GM12878 (cell line): ENCODE data around the gene PGA4.

Source experiments
- ATF2 ChIP-seq: IDR thresholded peaks from 2 replicates; pipeline ENCODE4 v1.6.1; 2012; ENCODE audit warnings: low read length, inconsistent platforms
- CEBPZ ChIP-seq: fragments of 150-350 bp; IDR thresholded peaks from 2 replicates; pipeline ENCODE4 v1.6.1; 2016; ENCODE audit warnings: low read depth, low read length
- CHD4 ChIP-seq: fragments of 200-600 bp; sonication (generic); IDR thresholded peaks from 2 replicates; pipeline ENCODE4 v1.6.1; 2016; ENCODE audit warnings: mild to moderate bottlenecking
- ELK1 ChIP-seq: IDR thresholded peaks from 2 replicates; pipeline ENCODE4 v1.6.1; 2012; ENCODE audit warnings: low read depth, low read length, improper control_type of control experiment
- EP300 ChIP-seq, 2 experiments: fragments of 150-350 bp in 1 of 2; IDR thresholded peaks; 2 replicates each; pipeline ENCODE4 v1.6.1; 2011 to 2012; ENCODE audit warnings: low read depth in 2 of 2, low read length in 2 of 2, borderline replicate concordance in 1 of 2, improper control_type of control experiment in 1 of 2, inconsistent platforms in 1 of 2; ENCODE audit not compliant: control insufficient read depth in 1 of 2
- POLR2A ChIP-seq: IDR thresholded peaks from 2 replicates; pipeline ENCODE4 v1.6.1; 2011; ENCODE audit warnings: low read depth, mild to moderate bottlenecking, low read length
- RAD21 ChIP-seq: IDR thresholded peaks from 2 replicates; pipeline ENCODE4 v1.6.1; 2011; ENCODE audit warnings: mild to moderate bottlenecking, low read depth, low read length, moderate library complexity; ENCODE audit not compliant: insufficient read depth
- RCOR1 ChIP-seq: conservative IDR thresholded peaks from 2 replicates; pipeline ENCODE4 v1.6.1; 2012; ENCODE audit warnings: low read depth, low read length, improper control_type of control experiment
- SIN3A ChIP-seq: IDR thresholded peaks from 2 replicates; pipeline ENCODE4 v1.6.1; 2012; ENCODE audit warnings: low read depth, low read length, improper control_type of control experiment
- SP1 ChIP-seq: IDR thresholded peaks from one replicate; pipeline ENCODE4 v1.6.1; 2011; ENCODE audit warnings: low read depth, low read length
- YY1 ChIP-seq: IDR thresholded peaks from 2 replicates; pipeline ENCODE4 v1.6.1; 2011; ENCODE audit warnings: low read depth, mild to moderate bottlenecking, low read length
- ZNF274 ChIP-seq: IDR thresholded peaks from one replicate; pipeline ENCODE4 v1.8.0; 2011; ENCODE audit not compliant: insufficient read length, insufficient read depth
- TF ChIP-seq, protein P1 (sequence below), 3 experiments: IDR thresholded peaks in 2 of 3; conservative IDR thresholded peaks in 1 of 3; 2 replicates each; pipeline ENCODE4 v1.5.1; 2011; ENCODE audit warnings: low read depth in 3 of 3, low read length in 3 of 3, mild to moderate bottlenecking in 3 of 3, control low read depth in 2 of 3, moderate library complexity in 2 of 3, inconsistent platforms in 1 of 3, mixed read lengths in 1 of 3; ENCODE audit not compliant: control insufficient read depth in 2 of 3, insufficient read depth in 1 of 3; ENCODE audit errors: extremely low read depth in 1 of 3
- TF ChIP-seq, protein P2 (sequence below): fragments of 450-650 bp; conservative IDR thresholded peaks from 2 replicates; pipeline ENCODE4 v1.6.1; 2017; ENCODE audit warnings: mild to moderate bottlenecking, moderate library complexity

GRCh38 chr11:61194169-61194671 is 27.9 kb upstream of the PGA4 start:
- TF ChIP-seq, protein P1, sequence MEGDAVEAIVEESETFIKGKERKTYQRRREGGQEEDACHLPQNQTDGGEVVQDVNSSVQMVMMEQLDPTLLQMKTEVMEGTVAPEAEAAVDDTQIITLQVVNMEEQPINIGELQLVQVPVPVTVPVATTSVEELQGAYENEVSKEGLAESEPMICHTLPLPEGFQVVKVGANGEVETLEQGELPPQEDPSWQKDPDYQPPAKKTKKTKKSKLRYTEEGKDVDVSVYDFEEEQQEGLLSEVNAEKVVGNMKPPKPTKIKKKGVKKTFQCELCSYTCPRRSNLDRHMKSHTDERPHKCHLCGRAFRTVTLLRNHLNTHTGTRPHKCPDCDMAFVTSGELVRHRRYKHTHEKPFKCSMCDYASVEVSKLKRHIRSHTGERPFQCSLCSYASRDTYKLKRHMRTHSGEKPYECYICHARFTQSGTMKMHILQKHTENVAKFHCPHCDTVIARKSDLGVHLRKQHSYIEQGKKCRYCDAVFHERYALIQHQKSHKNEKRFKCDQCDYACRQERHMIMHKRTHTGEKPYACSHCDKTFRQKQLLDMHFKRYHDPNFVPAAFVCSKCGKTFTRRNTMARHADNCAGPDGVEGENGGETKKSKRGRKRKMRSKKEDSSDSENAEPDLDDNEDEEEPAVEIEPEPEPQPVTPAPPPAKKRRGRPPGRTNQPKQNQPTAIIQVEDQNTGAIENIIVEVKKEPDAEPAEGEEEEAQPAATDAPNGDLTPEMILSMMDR (IDR thresholded peaks at IDR 0.05 in 2 of 3, conservative IDR thresholded peaks at IDR 0.05 in 1 of 3; ENCODE audit: control insufficient read depth in 2 of 3, extremely low read depth in 1 of 3, insufficient read depth in 1 of 3, low read depth in 3 of 3, low read length in 3 of 3) = no peak
- TF ChIP-seq CEBPZ (no peak), ELK1 (no peak), RAD21 (no peak), SP1 (no peak), CHD4 (no peak), YY1 (no peak), POLR2A (no peak), EP300 (IDR thresholded peaks at IDR 0.05; ENCODE audit: borderline replicate concordance in 1 of 2, control insufficient read depth in 1 of 2, low read depth in 2 of 2, low read length in 2 of 2) (no peak), ATF2 (no peak), RCOR1 (no peak), SIN3A (no peak), ZNF274 (no peak)
- TF ChIP-seq, protein P2, sequence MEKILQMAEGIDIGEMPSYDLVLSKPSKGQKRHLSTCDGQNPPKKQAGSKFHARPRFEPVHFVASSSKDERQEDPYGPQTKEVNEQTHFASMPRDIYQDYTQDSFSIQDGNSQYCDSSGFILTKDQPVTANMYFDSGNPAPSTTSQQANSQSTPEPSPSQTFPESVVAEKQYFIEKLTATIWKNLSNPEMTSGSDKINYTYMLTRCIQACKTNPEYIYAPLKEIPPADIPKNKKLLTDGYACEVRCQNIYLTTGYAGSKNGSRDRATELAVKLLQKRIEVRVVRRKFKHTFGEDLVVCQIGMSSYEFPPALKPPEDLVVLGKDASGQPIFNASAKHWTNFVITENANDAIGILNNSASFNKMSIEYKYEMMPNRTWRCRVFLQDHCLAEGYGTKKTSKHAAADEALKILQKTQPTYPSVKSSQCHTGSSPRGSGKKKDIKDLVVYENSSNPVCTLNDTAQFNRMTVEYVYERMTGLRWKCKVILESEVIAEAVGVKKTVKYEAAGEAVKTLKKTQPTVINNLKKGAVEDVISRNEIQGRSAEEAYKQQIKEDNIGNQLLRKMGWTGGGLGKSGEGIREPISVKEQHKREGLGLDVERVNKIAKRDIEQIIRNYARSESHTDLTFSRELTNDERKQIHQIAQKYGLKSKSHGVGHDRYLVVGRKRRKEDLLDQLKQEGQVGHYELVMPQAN = no peak
